Subcutaneous abdominal adipose tissue (tissue), 5 donors: ENCODE data around the gene TMTC1.

Experiments
- H3K27ac ChIP-seq: one replicate; pipeline ENCODE4 v1.7.0; 2013; ENCODE audit warnings: low read depth, mild to moderate bottlenecking, inconsistent platforms, low read length, moderate library complexity
- H3K27me3 ChIP-seq, 5 donors: one replicate each; pipeline ENCODE4 v1.7.0; 2013; ENCODE audit warnings: low read length in 5 of 5, inconsistent platforms in 1 of 5; ENCODE audit not compliant: control insufficient read depth in 5 of 5, insufficient read depth in 4 of 5
- H3K36me3 ChIP-seq, 5 donors: one replicate each; pipeline ENCODE4 v1.7.0; 2013; ENCODE audit warnings: low read length in 5 of 5; ENCODE audit not compliant: control insufficient read depth in 5 of 5, insufficient read depth in 5 of 5
- H3K4me1 ChIP-seq, 5 donors: one replicate each; pipeline ENCODE4 v1.7.0; 2013; ENCODE audit warnings: low read length in 5 of 5, mild to moderate bottlenecking in 3 of 5, moderate library complexity in 1 of 5; ENCODE audit not compliant: control insufficient read depth in 5 of 5, insufficient read depth in 5 of 5
- H3K4me3 ChIP-seq, 5 donors: one replicate each; pipeline ENCODE4 v1.7.0; 2013; ENCODE audit warnings: low read length in 5 of 5, low read depth in 1 of 5
- H3K9ac ChIP-seq, 5 donors: one replicate each; pipeline ENCODE4 v1.7.0; 2013; ENCODE audit warnings: low read length in 5 of 5, mild to moderate bottlenecking in 4 of 5, moderate library complexity in 3 of 5
- H3K9me3 ChIP-seq, 5 donors: one replicate each; pipeline ENCODE4 v1.7.0; 2013; ENCODE audit warnings: low read length in 5 of 5; ENCODE audit not compliant: control insufficient read depth in 5 of 5
- donor health status: healthy.
- donor health status: healthy.
- donor health status: healthy.
- donor health status: healthy.
- donor health status: healthy.

The TMTC1 gene

DNA sequence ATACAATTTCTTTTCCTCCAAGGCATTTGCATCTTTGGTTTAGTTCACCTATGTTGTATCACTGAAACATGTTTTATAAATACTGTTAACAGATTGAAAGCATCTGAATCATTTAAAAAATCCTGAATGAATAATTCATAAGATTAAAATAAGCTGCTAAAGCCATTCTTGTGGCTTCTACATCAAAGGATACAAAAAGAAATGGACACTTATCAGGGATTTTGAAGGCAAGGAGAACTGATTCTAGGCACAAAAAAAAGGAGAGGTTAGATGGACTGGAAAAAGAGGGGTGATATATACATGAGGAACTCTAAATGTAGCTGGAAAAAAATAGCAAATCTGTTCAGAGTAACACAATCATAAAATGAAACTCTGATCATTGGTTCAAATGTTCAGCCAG, 280.5 kb downstream of the TMTC1 start:
- Histone ChIP-seq H3K27me3 (no peaks in the 10 kb centered on the region), H3K9ac (no peak overlapping the region), H3K27ac (no peak overlapping the region), H3K4me3 (no peak overlapping the region), H3K4me1 (peaks cover 0 to 19% (median 6%) of the 10 kb centered on the region in 5 donors), H3K9me3 (no peaks in the 10 kb centered on the region), H3K36me3 (peaks cover 11 to 24% (median 15%) of the 10 kb centered on the region in 5 donors)

GRCh38 chr12:29499235-29499634, 284.5 kb downstream of the TMTC1 start:
- H3K4me1 ChIP-seq = no peaks in the 10 kb centered on the region
- no peak overlapping the region for H3K9ac ChIP-seq
- no peak overlapping the region for H3K27ac ChIP-seq
- no peaks in the 10 kb centered on the region for H3K9me3 ChIP-seq
- no peak overlapping the region for H3K4me3 ChIP-seq
- H3K36me3 ChIP-seq = peaks cover 2 to 12% (median 6%) of the 10 kb centered on the region in 5 donors
- H3K27me3 ChIP-seq = no peaks in the 10 kb centered on the region

GRCh38 chr12:29497588-29497987, 286.2 kb downstream of the TMTC1 start, which contains the start of gene OVCH1:
OVCH1 (minus strand) TSS chr12:29497686; CDS start chr12:29497686, 0 bp downstream.
- Histone ChIP-seq H3K36me3 (peaks cover 0 to 4% (median 3%) of the 10 kb centered on the region in 5 donors), H3K4me3 (no peak within 1 kb of the TSS), H3K27me3 (no peaks in the 10 kb centered on the region), H3K9ac (no peak within 1 kb of the TSS), H3K9me3 (no peaks in the 10 kb centered on the region), H3K27ac (no peak within 1 kb of the TSS), H3K4me1 (no peaks in the 10 kb centered on the region)

DNA sequence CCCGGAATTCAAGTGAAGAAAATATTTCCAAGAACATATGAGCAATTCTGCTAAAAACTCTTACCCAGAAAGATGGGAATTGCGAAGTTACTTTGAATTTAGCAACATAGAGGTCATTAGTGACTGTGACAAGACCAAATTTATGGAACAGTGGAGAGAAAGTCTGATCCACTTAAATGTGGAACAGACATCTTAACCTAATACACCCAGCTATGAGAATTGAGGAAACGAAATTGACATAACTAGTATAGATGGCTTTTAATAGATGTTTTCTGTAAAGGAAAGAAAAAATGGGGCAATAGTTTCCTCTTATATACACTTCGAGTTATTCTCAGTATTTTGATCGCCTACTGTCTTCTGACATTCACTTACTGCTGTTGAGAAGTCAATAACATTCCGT, 290.9 kb downstream of the TMTC1 start:
- Histone ChIP-seq H3K27ac (no peak overlapping the region), H3K9ac (no peak overlapping the region), H3K9me3 (no peaks in the 10 kb centered on the region), H3K27me3 (no peaks in the 10 kb centered on the region), H3K36me3 (peaks cover 0 to 5% (median 0%) of the 10 kb centered on the region in 5 donors), H3K4me3 (no peak overlapping the region), H3K4me1 (peaks cover 0 to 4% (median 0%) of the 10 kb centered on the region in 5 donors)

DNA sequence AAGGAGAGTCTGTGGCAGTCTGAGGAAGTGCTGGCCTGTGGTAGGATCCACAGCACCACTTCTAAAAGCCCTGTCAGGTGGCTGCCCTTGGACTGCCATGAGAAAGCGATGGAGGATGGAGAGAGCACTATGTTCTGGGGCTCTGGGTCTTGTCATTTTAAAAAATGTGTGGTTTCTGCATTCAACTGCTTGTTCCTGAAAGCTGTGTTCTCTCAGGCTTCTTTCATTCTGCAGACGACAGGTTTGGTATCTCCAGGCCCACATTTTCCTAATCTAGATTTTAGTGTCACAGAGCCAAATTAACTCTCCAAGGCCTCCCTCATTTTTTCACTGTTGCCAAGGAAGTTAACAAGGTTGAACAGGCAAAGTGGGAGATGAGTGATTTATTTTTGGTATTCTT, 296.8 kb downstream of the TMTC1 start:
- H3K27me3 ChIP-seq = no peaks in the 10 kb centered on the region
- peaks cover 0 to 5% (median 0%) of the 10 kb centered on the region in 5 donors for H3K36me3 ChIP-seq
- H3K9me3 ChIP-seq = no peaks in the 10 kb centered on the region
- H3K9ac ChIP-seq = no peak overlapping the region
- H3K27ac ChIP-seq = no peak overlapping the region
- no peak overlapping the region for H3K4me3 ChIP-seq
- peaks cover 0 to 4% (median 0%) of the 10 kb centered on the region in 5 donors for H3K4me1 ChIP-seq

DNA sequence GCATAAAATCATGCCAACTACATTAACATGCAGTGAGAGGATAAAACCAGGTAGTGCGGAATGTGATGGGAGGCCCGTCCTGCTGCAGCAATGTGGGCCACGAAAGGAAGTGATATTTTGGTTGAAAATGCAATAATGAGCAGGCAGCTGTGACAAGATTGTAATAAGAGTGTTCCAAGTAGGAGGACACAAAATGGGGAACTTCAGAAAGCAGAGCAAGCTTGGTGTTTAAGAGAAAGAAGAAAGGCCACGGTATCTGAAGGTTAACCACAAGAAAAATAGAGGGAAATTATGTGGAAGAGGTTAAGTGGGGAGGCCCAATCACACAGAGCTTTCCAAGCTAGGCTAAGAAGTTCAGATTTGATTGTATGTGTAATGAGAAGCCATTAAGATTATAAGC, 320.5 kb downstream of the TMTC1 start:
- H3K4me3 ChIP-seq = no peak overlapping the region
- H3K27me3 ChIP-seq = no peaks in the 10 kb centered on the region
- H3K27ac ChIP-seq = no peak overlapping the region
- no peaks in the 10 kb centered on the region for H3K9me3 ChIP-seq
- H3K4me1 ChIP-seq = no peaks in the 10 kb centered on the region
- H3K36me3 ChIP-seq = peaks cover 0 to 5% (median 0%) of the 10 kb centered on the region in 5 donors
- no peak overlapping the region for H3K9ac ChIP-seq

- Histone ChIP-seq H3K27ac (no peak overlapping the region), H3K27me3 (no peaks in the 10 kb centered on the region), H3K36me3 (peaks cover 0 to 4% (median 0%) of the 10 kb centered on the region in 5 donors), H3K4me1 (no peaks in the 10 kb centered on the region), H3K9me3 (no peaks in the 10 kb centered on the region), H3K9ac (no peak overlapping the region), H3K4me3 (no peak overlapping the region)
These were observed 323.7 kb downstream of the TMTC1 start for GRCh38 chr12:29460082-29460481.

GRCh38 chr12:29455087-29455486, 328.7 kb downstream of the TMTC1 start:
- no peak overlapping the region for H3K27ac ChIP-seq
- H3K4me3 ChIP-seq = no peak overlapping the region
- no peak overlapping the region for H3K9ac ChIP-seq

GRCh38 chr12:29451888-29452287, 331.9 kb downstream of the TMTC1 start:
- Histone ChIP-seq H3K4me3 (no peak overlapping the region), H3K9ac (no peak overlapping the region), H3K27ac (no peak overlapping the region), H3K36me3 (peaks cover 0 to 3% (median 0%) of the 10 kb centered on the region in 5 donors), H3K9me3 (no peaks in the 10 kb centered on the region), H3K4me1 (no peaks in the 10 kb centered on the region), H3K27me3 (no peaks in the 10 kb centered on the region)

More at GRCh38 chr12:29455087-29455486, 328.7 kb downstream of the TMTC1 start:
- Histone ChIP-seq H3K9me3 (no peaks in the 10 kb centered on the region), H3K4me1 (no peaks in the 10 kb centered on the region), H3K36me3 (peaks cover 0 to 3% (median 0%) of the 10 kb centered on the region in 5 donors), H3K27me3 (no peaks in the 10 kb centered on the region)
